K562 treated with DMSO at 1 percent for 12 hours (cell line): Measurements from ENCODE around the gene INSC. TPM values are rescaled to one million over a fixed set of nuclear protein-coding genes. Genes with fewer than 3 reads are reported as not detected.

ENCODE experiments used
- total RNA-seq: library from RNA; unstranded; fragments of 300-600 nt; gene quantifications from 2 replicates; pipeline ENCODE4 v1.2.3, GENCODE V29; 2022; ENCODE audit not compliant: insufficient read depth

The INSC gene
- total RNA-seq: not detected in 2 replicates

GRCh38 chr11:15114501-15115475 lies at the start of gene INSC:
Gene INSC (plus strand): TSS chr11:15114923. CDS start chr11:15149175, 34,252 bp downstream.

GRCh38 chr11:15073361-15074205 lies 41.1 kb upstream of the INSC start, which contains the start of gene CALCB:
Gene CALCB (plus strand): TSS chr11:15073593. CDS start chr11:15074719, 1,126 bp downstream.

Other genes with a start within 250 kb of the INSC start
- 31.4 and 53.2 TPM in 2 replicates for gene CYP2R1, start 222.7 kb upstream of the INSC start, total RNA-seq
- not detected in 2 replicates for gene CALCA, start 142.6 kb upstream of the INSC start, total RNA-seq
- gene CALCB, start 41.3 kb upstream of the INSC start, total RNA-seq: not detected in 2 replicates